HG03469 (cell line): ENCODE data around the gene PTPRG.
"Not testable (repeated sequence)": the region's sequence is repeated elsewhere in the genome, so short reads cannot be mapped to it uniquely, and the experiment has no call there.

Experiments used
- ATAC-seq: cut with Tn5 transposase; IDR thresholded peaks from one replicate; pipeline ENCODE4 v1.9.1; 2021; ENCODE audit warnings: mild to moderate bottlenecking, moderate library complexity, moderate number of reproducible peaks; ENCODE audit not compliant: unreplicated experiment

PTPRG gene

DNA sequence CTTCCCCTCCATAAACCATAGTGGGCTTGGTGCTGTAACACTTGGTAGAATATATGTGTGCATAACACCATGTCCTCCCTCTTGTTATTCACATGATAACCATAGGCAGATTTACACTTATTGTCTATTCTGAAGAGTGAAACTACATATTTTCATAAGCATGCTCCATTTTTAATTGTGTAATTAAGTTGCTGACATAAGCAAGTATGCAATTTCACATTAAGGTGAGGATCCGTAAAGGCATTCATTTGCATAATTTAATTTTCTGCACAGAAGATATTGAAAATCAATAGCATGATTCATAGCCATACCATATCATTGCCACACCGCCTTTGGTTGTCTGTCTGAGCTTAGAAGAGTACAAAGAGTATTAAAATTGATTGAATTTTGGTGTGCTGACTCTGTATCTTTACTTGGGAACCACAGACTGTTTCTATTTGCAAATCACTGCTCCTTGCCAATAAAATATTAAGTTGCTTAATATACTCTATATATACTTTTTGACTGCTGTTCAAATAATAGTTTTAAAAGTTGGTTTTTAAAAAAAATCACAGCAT lies 182.4 kb downstream of the PTPRG start:
- ATAC-seq: no peak

DNA sequence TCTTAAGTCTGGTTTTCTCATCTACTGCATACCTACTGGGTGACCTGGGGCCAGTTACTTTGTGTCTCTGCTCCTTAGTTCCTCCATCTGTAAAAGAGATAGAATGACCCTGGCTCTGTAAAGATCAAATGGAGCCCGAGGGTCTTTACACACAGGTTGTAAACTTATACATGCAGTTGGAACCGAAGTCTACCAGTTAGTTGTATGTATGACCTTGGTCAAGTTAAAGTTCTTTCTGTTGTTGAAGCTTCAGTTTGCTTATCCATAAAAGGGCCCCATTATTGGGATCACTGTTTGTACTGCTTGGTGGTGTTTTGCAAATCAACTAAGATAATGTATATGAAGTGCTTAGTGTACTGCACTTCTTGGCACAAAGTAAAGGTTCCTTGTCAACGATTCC lies 186.9 kb downstream of the PTPRG start:
- no peak for ATAC-seq

DNA sequence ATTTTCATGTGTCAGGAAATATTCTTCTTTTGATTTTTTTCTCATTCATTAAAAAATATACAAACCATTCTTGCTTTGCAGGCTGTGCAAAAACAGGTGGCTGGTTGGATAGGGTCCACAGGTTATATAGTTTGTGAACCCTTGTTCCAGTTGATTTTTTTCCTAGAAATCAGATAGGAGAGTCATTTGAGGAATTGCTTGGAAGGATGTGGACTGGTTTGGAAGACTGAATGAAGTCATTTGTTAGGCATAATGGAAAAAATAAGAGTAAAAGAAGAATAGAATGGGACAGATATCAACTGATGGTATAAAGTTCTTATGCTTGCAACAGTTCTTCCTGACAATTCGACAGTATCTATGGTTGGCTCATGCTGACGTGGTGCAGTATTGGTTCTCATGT lies 189.4 kb downstream of the PTPRG start:
- ATAC-seq: no peak

DNA sequence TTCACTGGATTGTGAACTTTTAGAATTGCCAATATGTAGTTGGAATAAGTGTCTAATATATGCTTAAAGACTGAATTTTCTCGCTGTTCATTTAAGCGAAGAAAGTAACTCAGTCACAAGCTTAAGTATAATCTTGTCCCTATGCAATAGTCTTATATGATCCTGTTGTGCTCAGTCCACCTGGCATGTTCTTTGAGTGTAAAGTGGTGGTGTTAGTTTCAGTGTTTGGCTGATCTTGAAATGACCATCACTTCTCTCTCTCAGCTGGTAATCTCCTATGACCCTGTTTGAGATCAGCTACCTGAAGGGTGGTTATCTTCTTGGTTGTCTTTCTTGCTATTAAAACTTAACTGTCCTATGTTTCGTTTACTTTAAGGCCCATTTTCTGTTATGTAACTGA lies 197.5 kb downstream of the PTPRG start:
- ATAC-seq: no peak

DNA sequence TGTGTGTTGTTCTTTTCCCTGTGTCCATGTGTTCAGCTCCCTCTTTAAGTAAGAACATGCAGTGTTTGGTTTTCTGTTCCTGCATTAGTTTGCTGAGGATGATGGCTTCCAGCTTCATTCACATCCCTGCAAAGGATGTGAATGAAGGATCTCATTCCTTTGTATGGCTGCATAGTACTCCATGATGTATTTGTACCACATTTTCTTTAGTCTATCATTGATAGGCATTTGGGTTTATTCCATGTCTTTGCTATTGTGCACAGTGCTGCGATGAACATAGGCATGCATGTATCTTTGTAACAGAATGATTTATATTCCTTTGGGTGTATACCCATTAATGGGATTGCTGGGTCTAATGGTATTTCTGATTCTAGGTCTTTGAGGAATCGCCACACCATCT lies 199.4 kb downstream of the PTPRG start:
- ATAC-seq: not testable (repeated sequence)

DNA sequence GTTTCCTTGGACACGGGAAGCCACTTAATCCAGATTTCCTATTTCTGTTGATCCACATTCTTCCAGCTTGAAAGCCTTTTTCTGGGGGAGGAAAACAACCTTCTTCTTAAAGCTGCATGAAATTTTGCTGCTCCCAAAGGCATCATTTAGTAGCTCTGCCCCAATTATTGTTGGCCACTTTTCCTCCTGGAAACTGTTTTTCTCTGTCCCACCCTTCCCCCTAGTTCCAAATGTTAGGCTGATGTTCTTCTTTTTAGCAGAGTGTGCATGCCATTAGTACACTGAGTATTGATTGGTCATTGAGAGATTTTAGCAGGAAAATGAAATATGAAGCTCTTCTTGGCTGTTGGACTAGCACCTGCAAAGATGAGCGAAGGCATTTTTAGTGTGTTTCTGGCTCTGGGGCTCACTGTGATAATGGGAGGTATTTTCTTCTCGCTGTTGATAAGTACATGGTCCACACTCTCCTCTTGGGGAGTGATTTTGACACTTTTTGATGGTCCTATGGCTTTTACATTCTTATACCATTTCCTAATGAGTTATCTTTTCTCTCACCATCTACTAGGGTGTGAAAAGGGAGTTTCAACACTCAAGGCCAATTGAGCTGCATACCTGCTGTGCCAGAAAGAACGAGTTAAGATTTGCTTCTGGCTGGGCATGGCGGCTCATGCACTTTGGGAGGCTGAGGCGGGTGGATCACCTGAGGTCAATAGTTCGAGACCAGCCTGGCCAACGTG lies 200.5 kb downstream of the PTPRG start:
- ATAC-seq: no peak

DNA sequence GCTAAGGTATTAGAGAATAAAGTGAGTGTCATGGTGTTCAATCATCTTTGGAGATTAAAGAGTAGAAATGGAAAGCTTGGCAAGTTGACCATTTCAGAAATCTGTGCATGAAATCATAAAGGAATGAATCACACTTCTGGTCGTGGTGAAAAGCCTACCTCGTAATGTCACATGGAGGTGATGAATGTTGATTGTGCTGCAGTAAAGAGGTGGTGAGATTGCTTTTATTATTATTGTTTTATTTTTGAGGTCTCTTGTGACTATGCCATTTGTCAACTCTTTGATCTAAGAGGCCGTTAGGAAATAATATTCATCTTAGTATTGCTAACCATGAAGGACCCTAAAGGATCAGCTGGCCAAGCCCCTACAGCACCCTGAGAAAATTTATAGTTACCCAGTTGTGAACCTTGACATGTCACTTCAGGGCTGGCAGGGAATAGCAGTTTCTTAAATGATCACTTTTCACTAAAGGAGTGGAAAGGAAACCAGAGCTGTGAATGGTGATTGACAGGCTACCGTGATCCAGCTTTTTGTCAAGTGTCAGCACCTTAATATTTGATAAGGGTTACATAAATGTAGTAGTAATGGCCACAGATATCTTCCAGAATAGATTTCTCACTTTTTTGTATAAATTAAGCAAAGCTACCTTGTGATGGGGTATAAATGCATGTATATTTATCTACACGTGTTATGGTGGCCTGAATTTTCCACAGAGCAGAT lies 203.9 kb downstream of the PTPRG start:
- no peak for ATAC-seq

DNA sequence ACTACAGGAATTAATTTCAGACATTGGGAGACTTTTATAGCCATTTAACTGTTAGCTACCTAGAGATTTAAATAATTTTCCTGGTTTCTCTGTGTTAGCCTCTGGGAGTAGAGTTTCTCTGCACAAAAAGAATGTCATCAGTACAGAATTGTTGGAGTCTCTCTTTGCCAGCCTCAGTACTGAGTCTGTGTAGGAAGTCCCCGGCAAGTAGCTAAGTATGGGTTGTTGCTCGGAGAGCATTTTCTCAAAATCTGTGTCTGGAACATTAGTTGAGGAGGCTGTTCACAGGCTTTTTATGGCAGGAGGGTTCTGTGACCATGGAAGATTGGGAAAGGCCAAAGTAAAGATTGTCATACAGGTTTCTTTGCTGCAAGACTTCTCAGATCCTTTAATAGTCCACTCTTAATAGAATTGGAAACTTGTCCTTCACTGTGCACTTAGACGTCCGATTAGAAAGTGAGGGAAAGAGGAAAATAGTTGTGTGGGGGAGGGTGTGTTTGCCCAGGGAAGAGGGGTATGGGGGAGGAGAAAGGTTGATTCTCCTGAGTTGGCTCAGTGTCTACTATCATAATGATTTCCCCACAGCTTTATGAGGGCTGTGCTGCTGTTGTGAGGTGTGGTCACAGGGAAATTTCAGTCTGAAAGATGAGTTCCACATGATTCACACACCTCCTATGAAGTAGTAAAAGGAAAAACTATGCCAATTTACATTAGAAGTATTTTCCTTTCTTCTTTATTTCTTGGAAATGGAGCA lies 207.1 kb downstream of the PTPRG start:
- no peak for ATAC-seq

DNA sequence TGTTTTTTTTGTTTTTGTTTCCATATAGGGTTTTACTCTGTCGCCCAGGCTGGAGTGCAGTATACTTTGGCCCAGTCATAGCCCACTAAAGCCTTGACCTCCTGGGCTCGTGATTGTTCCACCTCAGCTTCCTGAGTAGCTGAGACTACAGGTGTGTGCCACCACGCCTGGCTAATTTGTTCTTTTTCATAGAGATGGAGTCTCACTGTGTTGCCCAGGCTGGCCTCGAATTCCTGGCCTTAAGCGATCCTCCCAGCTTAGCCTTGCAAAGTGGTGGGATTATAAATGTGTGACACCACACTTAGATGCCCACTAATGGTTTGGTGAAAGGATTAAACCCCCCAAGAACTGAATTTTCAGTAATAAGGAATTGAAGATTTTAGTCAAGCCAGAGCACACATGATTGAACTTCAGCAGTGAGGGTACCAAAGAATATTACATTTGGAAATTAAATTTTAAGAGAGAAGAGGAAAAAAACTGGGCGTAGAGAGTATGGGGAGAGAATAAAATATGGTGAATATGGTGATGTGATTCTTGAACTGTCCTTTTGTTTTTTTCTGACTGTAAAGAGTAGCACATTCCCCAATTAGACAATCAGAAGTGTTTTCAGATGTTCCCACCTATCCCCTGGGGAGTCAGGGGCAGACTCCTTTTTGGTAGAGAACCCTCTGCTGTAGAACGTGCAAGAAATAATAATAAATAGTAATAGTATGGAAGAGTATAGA lies 208.1 kb downstream of the PTPRG start:
- no peak for ATAC-seq

DNA sequence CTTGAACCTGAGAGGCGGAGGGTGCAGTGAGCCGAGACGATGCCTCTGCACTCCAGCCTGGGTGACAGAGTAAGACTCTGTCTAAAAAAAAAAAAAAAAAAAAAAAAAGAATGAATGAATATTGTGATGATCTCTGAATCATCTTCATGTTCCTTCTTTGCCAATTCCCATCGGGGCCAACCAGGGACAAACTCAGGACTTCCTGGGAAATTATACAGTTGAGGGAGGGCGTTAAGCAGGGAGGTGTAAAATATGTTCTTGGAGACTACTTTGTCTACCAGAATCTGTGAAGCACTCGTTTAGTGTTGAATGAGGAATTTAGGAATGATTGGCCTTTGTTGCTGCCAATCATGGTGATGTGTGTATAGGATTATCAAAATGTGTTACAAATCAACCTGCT lies 210.6 kb downstream of the PTPRG start:
- no peak for ATAC-seq

DNA sequence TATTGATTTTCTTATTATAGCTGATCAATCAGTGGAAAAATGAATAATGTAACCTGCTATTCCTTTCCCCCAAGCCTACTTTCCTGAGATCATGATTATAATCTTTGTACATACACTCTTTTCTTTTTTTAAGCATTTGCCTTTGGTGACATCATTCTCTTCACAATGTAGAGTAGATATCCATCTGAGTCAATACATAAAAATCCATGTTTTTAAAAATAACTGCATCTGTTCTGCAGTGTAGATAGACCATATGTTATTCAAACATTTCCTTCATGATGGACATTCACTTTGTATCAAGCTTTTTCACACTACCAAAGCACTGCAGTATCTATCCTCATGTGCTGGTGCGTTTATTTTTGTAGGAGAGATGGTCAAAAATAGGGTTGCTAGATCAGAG lies 211.1 kb downstream of the PTPRG start:
- ATAC-seq: no peak

DNA sequence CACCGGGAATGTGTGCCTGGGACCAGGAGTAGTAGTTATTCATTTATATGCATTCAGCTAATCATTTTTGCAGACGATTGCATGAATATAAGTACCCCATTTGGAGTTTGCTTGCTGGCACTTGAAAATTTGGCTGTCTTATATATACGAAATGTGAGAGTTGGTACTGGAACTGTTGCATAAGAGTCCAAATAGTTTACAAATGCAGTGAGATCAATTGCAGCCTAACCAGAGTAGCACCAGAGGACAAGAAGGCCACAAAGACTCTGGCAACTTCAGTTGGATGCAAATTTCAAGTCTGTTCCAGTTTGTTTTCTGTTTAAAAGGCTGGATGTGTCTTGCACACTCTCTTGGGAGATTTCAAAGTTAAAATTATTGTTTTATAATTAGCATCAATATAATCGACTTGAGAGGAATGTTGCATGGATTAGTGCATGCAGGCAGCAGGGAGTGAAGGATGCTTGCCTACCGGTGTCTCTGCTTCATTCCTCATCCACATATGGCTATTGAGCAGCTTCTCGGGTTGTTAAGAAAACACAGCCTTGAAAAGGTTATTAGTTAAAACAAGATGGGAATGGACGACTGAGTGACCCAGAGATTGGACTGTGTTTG lies 213.0 kb downstream of the PTPRG start:
- no peak for ATAC-seq

DNA sequence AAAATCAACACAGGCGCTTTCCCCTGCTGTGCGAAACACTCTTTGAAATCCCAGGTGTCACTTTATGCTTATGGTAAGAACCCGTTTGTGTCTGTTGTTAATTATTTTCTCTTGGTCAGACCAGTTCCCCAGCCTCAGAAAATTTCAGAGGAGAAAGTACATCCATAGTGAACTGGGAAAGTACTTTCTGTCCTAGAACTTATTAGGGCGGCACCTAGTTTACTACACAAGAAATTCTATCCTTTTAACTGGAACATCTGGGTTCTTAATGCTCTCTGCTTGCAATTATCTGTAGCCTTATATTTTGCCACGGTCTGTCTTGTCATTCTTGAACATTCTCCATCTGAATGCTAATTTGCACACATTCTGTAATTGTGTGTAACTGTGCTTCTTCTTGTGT lies 215.0 kb downstream of the PTPRG start:
- no peak for ATAC-seq

DNA sequence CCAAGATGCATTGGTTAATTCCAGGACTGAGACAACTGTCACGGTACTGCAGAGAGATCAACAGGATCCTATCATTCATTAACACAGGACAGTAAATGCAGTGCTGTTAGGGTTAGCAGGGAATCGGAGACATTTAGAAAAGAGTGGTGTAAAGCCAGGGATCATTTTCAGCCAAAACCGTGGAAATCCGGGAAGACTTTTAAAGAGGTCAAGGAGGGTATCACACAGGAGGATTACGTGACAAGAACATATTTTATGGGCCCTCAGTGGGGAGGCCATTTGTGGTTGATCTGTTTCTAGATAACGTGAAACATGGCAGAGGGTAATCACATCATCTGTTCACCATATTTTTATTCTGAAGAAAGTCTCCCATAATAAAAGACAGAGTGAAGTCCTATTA lies 216.1 kb downstream of the PTPRG start:
- ATAC-seq: no peak

DNA sequence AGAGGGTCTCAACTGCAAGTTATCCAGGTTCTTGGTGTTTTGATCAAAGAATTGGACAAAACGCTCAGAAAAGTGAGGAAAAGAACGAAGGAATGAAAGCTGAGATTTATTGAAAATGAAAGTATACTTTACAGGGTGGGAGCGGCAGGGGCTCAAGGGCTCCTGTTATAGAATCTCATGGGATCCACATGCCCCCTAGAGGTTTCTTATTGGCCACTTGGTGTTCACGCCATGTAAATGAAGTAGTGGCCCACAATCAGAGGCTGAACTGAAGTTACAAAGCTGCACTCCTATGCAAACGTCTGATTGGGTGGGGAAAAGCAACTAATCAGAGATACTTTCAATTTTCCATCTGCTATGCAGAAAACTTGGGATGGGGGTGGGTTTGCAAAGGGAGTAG lies 216.7 kb downstream of the PTPRG start:
- ATAC-seq: no peak

DNA sequence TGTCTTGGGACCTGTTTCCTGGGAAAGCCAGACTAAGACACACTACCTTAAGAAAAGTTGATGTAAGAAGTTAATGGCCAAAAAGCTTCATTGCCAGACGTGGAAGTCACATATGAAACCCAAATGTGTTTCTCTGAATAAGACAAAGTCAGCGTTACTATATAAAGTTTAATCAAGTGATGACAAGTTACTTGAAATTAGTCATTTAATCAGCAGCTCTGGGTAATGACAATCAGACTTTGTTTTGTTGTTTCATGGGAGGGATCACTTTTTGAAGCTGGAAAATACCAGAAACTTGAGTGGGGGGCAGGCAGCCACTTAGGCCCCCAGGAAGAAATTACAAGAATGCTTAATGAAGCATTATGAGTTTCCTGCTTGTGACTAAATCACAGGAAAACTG lies 218.6 kb downstream of the PTPRG start:
- ATAC-seq: no peak

DNA sequence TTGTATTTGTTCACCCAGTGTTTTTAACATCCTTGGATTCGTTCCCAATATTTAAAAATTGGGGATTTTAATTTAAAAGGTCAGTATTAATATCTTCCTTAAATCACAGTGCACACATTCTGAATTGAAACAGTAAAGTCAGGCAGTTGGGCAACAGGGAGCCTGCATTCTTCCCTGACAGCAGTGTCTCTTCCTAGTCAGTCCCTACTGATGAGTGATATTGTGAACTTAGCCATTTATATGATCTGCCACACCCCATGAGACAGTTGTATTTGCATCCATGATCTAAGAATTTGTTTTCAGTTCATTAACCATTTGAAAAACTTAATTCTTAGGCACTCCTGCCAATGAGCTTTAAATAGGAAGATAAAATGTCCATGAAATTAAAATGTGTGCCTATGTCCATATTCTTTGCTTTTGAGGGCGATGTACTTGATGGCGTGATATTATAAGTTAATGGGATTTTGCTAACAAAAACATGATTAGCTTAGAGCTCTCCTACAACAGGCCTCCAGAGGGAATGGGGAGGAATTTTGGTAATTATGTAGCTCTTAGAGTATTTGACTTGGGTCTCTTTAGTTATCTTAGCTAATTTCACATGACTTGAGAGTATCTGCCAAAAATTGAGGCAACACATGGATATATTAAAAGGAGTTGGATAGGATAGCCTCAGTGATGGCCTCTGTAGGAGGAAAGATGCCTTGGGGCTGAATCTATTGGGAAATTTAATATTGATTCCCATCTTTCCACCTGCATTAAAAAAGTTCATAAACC lies 219.3 kb downstream of the PTPRG start:
- ATAC-seq: no peak

DNA sequence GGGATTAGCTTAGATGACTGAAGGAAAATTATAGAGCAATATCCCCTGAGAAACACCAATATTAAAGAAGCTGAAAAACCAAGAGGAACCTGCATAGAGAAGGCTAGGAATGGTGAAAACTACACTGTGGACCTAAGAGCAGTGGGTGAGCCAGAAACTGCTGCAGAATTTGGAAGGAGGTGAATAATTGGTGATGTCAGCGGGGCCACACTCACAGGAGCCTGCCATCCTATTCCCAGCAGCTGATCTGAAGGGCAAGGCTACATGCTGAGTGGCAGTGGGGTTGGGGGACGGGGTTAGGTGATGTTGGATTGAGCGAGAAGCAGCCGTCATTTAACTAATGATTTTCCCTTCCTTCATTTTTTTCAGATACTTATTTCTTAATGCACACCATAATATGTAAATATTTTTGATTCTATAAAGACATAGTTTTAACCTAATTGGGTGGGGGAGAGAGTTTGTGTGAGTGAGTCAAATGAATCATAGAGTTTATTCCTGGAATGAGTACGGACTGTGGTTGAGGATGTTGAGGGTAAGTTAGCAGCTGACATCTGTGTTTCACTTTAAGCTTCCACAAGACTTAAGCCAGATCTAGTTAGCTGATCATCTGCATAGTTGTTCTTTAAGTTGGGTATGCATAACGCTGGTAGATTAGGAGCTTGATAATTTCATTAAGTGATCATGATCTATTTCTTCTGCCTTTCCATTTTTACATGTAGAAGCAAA lies 222.8 kb downstream of the PTPRG start:
- no peak for ATAC-seq
